ENCODE data around the gene FBXO42. TPM values are rescaled to one million over a fixed set of nuclear protein-coding genes. Genes with fewer than 3 reads are reported as not detected.

FBXO42 gene
- total RNA-seq, 3 donors from 2014 or later: 20.3 to 28.5 (median 26.7) TPM

DNA sequence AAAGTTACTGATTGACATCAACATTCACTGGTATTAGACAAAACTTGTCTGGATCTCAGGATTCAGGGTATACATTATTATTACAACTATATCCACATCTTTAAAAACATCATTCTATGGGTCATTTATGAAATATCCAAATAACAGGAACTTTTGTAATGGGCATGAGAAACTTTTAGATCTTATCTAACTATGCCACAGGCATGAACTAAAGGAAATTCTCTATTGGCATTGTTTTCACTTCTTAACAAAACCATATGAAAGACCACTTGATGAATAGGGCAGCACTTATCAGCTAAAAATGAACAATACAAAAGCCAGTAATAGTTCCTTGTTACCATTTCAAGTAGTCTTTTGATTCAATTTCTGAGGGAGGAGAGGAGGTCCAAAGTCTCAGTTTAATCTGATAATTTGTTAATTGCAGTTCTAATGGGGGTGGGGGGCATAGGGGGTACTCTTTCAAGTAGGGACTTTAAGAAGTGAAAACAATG lies 84.5 kb downstream of the FBXO42 start:
- no peaks in the 10 kb centered on the region for H3K27me3 ChIP-seq
- H3K4me3 ChIP-seq: no peak overlapping the region
- H3K36me3 ChIP-seq: no peaks in the 10 kb centered on the region
- H3K9me3 ChIP-seq: no peaks in the 10 kb centered on the region
- H3K4me1 ChIP-seq: peaks cover 0 to 3% of the 10 kb centered on the region in 2 donors
- TF ChIP-seq POLR2A (IDR thresholded peaks at IDR 0.05) (no peak), POLR2AphosphoS5 (IDR thresholded peaks at IDR 0.05) (no peak)
- TF ChIP-seq, protein P1, sequence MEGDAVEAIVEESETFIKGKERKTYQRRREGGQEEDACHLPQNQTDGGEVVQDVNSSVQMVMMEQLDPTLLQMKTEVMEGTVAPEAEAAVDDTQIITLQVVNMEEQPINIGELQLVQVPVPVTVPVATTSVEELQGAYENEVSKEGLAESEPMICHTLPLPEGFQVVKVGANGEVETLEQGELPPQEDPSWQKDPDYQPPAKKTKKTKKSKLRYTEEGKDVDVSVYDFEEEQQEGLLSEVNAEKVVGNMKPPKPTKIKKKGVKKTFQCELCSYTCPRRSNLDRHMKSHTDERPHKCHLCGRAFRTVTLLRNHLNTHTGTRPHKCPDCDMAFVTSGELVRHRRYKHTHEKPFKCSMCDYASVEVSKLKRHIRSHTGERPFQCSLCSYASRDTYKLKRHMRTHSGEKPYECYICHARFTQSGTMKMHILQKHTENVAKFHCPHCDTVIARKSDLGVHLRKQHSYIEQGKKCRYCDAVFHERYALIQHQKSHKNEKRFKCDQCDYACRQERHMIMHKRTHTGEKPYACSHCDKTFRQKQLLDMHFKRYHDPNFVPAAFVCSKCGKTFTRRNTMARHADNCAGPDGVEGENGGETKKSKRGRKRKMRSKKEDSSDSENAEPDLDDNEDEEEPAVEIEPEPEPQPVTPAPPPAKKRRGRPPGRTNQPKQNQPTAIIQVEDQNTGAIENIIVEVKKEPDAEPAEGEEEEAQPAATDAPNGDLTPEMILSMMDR (IDR thresholded peaks at IDR 0.05): no peak
- H3K27ac ChIP-seq: no peak overlapping the region
- intact Hi-C loops (cut with DNase I; ENCODE audit: low total_unique reads): no loop called here
- DNase-seq (ENCODE audit: low spot score in 2 of 2): no peak

DNA sequence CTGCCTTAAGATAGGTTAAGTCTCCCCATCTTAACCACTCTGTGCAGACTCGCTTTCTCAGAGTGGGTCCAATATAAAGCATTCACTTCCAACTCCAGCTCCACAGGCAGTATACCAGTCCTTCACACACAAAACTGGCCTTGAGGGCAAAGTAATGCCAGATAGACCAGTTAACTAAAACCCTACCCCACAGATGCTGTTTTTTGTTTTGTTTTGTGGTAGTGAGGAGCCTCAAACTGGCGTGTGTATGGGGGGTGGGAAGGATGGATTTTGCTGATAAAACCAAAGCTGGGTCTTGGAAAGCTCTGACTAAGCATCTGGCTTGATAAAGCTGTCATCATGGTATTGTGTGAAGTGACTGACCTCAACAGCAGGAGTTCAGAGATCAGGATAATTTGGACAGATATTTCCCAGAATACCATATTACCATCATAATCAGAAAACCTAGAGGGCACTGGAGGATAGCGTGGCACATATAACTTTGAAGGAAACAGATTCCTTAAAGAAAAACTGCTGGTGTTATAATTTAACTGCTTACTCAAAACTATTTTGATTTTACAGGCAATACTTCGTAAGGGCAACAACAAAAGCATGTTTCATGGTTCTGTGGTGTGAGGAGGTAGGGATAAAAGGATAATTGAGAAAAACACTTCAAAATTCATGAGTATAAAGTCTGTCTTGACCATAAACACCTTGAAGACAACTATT lies 85.7 kb downstream of the FBXO42 start:
- no peaks in the 10 kb centered on the region for H3K9me3 ChIP-seq
- TF ChIP-seq POLR2A (IDR thresholded peaks at IDR 0.05) (no peak), POLR2AphosphoS5 (IDR thresholded peaks at IDR 0.05) (no peak)
- TF ChIP-seq, protein P1 (IDR thresholded peaks at IDR 0.05): no peak
- intact Hi-C loops (cut with DNase I; ENCODE audit: low total_unique reads): no loop called here
- no peaks in the 10 kb centered on the region for H3K36me3 ChIP-seq
- H3K27ac ChIP-seq: no peak overlapping the region
- no peak overlapping the region for H3K4me3 ChIP-seq
- no peaks in the 10 kb centered on the region for H3K27me3 ChIP-seq
- no peak for DNase-seq (ENCODE audit: low spot score in 2 of 2)
- H3K4me1 ChIP-seq: peaks cover 0 to 3% of the 10 kb centered on the region in 2 donors

DNA sequence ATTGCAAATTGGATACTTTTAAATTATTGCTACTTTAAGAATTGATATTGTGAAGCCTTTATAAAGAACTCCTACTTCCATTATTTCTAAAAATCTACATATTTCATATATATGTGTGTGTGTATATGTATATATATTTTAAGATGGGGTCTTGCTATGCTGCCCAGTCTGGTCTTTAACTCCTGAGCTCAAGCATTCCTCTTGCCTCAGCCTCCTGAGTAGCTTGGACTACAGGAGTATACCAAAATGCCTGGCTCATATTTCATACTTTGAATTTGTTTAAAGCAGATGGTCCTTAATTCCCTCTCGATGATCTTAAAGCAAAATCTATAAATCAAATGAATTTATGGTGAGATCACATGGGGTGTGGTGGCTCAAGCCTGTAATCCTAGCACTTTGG lies 90.2 kb downstream of the FBXO42 start:
- TF ChIP-seq, protein P1 (IDR thresholded peaks at IDR 0.05): no peak
- no peak for TF ChIP-seq POLR2AphosphoS5 (IDR thresholded peaks at IDR 0.05)
- no peak for TF ChIP-seq POLR2A (IDR thresholded peaks at IDR 0.05)
- H3K27me3 ChIP-seq: no peaks in the 10 kb centered on the region
- no peaks in the 10 kb centered on the region for H3K4me1 ChIP-seq
- H3K9me3 ChIP-seq: no peaks in the 10 kb centered on the region
- intact Hi-C loops (cut with DNase I; ENCODE audit: low total_unique reads): no loop called here
- no peak overlapping the region for H3K4me3 ChIP-seq
- no peak overlapping the region for H3K27ac ChIP-seq
- no peak for DNase-seq (ENCODE audit: low spot score in 2 of 2)
- no peaks in the 10 kb centered on the region for H3K36me3 ChIP-seq

DNA sequence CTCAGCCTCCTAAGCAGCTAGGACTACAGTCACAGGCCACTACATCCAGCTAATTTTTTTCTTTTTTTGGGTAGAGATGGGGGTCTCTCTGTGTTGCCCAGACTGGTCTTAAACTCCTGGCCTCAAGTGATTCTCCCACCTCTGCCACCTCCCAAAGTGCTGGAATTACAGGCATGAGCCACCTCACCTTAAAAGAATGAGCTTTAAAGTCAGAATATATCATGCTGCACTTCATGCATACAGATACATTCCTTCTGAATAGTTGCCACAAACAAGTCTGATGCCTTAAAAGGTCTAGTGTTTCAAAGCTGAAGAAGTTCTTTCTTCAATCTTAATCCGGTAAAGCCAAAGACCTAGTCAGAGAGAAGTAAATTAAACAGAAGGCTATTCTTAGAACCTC lies 91.5 kb downstream of the FBXO42 start:
- Histone ChIP-seq H3K4me3 (no peak overlapping the region), H3K27ac (no peak overlapping the region), H3K27me3 (no peaks in the 10 kb centered on the region), H3K4me1 (no peaks in the 10 kb centered on the region), H3K36me3 (no peaks in the 10 kb centered on the region), H3K9me3 (no peaks in the 10 kb centered on the region)
- TF ChIP-seq POLR2AphosphoS5 (IDR thresholded peaks at IDR 0.05): no peak
- TF ChIP-seq POLR2A (IDR thresholded peaks at IDR 0.05): no peak
- TF ChIP-seq, protein P1 (IDR thresholded peaks at IDR 0.05): no peak
- intact Hi-C loops (cut with DNase I; ENCODE audit: low total_unique reads): no loop called here
- DNase-seq (ENCODE audit: low spot score in 2 of 2): no peak

DNA sequence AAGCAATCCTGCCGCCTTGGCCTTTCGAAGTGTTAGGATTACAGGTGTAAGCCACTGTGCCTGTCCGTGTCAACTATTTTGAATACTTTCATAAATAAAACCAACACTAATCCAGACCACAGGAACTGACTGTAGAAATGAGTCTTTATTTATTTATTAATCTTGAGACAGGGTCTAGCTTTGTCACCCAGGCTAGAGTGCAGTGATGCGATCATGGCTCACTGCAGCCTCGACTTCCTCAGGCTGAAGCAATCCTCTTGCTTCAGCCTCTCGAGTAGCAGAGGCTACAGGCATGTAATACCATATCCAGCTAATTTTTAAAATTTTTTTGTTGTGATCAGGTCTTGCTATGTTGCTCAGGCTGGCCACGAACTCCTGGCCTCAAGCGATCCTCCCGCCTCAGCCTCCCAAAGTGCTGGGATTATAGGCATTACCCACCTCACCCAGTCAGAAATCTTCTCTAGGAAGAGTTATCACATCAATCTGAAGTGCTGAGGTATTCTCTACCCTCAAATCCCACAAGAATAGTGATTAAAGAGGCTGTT lies 93.6 kb downstream of the FBXO42 start:
- TF ChIP-seq, protein P1 (IDR thresholded peaks at IDR 0.05): no peak
- no peak for TF ChIP-seq POLR2AphosphoS5 (IDR thresholded peaks at IDR 0.05)
- no peak for TF ChIP-seq POLR2A (IDR thresholded peaks at IDR 0.05)
- DNase-seq (ENCODE audit: low spot score in 2 of 2): no peak
- Histone ChIP-seq H3K36me3 (no peaks in the 10 kb centered on the region), H3K9me3 (no peaks in the 10 kb centered on the region), H3K4me3 (no peak overlapping the region), H3K27ac (no peak overlapping the region), H3K27me3 (no peaks in the 10 kb centered on the region), H3K4me1 (no peaks in the 10 kb centered on the region)
- intact Hi-C loops (cut with DNase I; ENCODE audit: low total_unique reads): no loop called here

All from breast epithelium (tissue), 4 donors.